ENCODE measurements around the gene BSN.

DNA sequence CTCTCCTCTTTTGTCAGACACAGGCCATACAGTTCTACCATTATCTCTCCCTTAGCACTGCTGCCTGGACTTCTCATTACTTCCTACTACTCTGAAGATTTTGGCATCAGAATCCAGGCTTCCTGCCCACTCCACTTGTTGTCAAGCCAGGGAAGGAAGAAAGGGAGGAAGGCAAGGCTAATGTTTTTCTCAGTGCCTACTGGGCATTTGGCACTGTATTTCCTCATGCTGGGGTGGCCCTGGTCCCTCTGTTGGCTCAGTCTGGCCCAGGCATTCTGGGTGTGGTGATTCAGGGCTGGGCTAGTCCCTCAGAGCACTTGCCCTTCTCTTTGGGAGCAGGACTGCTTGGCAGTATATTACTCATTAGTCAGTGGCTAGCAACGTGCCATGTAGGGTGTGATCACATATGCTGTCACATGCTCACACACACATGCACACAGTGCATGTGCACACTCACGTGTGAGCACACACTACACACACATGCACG is 52.9 kb downstream of the BSN start:
- TF ChIP-seq, protein P1, sequence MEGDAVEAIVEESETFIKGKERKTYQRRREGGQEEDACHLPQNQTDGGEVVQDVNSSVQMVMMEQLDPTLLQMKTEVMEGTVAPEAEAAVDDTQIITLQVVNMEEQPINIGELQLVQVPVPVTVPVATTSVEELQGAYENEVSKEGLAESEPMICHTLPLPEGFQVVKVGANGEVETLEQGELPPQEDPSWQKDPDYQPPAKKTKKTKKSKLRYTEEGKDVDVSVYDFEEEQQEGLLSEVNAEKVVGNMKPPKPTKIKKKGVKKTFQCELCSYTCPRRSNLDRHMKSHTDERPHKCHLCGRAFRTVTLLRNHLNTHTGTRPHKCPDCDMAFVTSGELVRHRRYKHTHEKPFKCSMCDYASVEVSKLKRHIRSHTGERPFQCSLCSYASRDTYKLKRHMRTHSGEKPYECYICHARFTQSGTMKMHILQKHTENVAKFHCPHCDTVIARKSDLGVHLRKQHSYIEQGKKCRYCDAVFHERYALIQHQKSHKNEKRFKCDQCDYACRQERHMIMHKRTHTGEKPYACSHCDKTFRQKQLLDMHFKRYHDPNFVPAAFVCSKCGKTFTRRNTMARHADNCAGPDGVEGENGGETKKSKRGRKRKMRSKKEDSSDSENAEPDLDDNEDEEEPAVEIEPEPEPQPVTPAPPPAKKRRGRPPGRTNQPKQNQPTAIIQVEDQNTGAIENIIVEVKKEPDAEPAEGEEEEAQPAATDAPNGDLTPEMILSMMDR (IDR thresholded peaks at IDR 0.05) = no peak
- TF ChIP-seq POLR2AphosphoS5 (IDR thresholded peaks at IDR 0.05) (no peak), POLR2A (IDR thresholded peaks at IDR 0.05) (no peak)

Measured in gastroesophageal sphincter (tissue), 3 donors.